Activated CD4-positive, alpha-beta T cell treated with anti-CD3 and anti-CD28 coated beads, Interleukin-2, amount 50 U/mL, for 4 hours (primary cell): ENCODE measurements around the gene TMEM144.

Source experiments
- DNase-seq, 2 experiments: peaks; one replicate each; pipeline ENCODE4 v3.0.0-alpha.2; 2020

Gene TMEM144

GRCh38 chr4:158209825-158210807 is at the start of gene TMEM144:
Gene TMEM144 (plus strand): TSS chr4:158210486. CDS start chr4:158212668, 2,182 bp downstream.
- peak; percentile 5 to 8 for DNase-seq

GRCh38 chr4:158161551-158162354 is 48.5 kb upstream of the TMEM144 start:
- no peak for DNase-seq

GRCh38 chr4:158162631-158163030 is 47.7 kb upstream of the TMEM144 start:
- no peak for DNase-seq

- no peak for DNase-seq
Measured at GRCh38 chr4:158163941-158164767, 46.1 kb upstream of the TMEM144 start.

GRCh38 chr4:158164768-158165213 is 45.5 kb upstream of the TMEM144 start:
- DNase-seq = no peak

- DNase-seq = no peak
Measured at GRCh38 chr4:158166701-158167100, 43.6 kb upstream of the TMEM144 start.

- no peak for DNase-seq
Measured at GRCh38 chr4:158168606-158169005, 41.7 kb upstream of the TMEM144 start.

GRCh38 chr4:158169506-158169905 is 40.8 kb upstream of the TMEM144 start:
- no peak for DNase-seq

GRCh38 chr4:158169931-158170690 is 40.2 kb upstream of the TMEM144 start:
- DNase-seq = no peak

- DNase-seq = no peak
Measured at GRCh38 chr4:158170691-158171561, 39.4 kb upstream of the TMEM144 start.

GRCh38 chr4:158172261-158173258 is 37.7 kb upstream of the TMEM144 start, which contains the start of gene GASK1B:
Gene GASK1B (minus strand): TSS chr4:158173025. CDS start chr4:158171375, 1,650 bp downstream.
- no peak for DNase-seq

- DNase-seq = no peak
Measured at GRCh38 chr4:158176108-158176507, 34.2 kb upstream of the TMEM144 start.

GRCh38 chr4:158176776-158177175 is 33.5 kb upstream of the TMEM144 start:
- DNase-seq = no peak

GRCh38 chr4:158179465-158179864 is 30.8 kb upstream of the TMEM144 start:
- no peak for DNase-seq

GRCh38 chr4:158181906-158182305 is 28.4 kb upstream of the TMEM144 start:
- DNase-seq = no peak

- no peak for DNase-seq
Measured at GRCh38 chr4:158182736-158183135, 27.6 kb upstream of the TMEM144 start.

- DNase-seq = no peak
Measured at GRCh38 chr4:158186815-158187214, 23.5 kb upstream of the TMEM144 start.

GRCh38 chr4:158189422-158189821 is 20.9 kb upstream of the TMEM144 start:
- no peak for DNase-seq

- DNase-seq = no peak
Measured at GRCh38 chr4:158190718-158191117, 19.6 kb upstream of the TMEM144 start.
